Uterus (tissue), 2 donors: ENCODE data around the gene EPHA2.

Experiments
- CTCF ChIP-seq, 4 experiments: fragments of 200-600 bp in 2 of 4; fragments of 450-650 bp in 2 of 4; sonication (generic) in 2 of 4; IDR thresholded peaks; one replicate each; pipeline ENCODE4 v1.5.1; 2016 to 2019; ENCODE audit warnings: antibody characterized with exemption in 4 of 4, mild to moderate bottlenecking in 2 of 4, moderate library complexity in 1 of 4
- POLR2A ChIP-seq, 2 donors: fragments of 450-650 bp; IDR thresholded peaks; one replicate each; pipeline ENCODE4 v1.6.1; 2016; ENCODE audit warnings: antibody characterized with exemption in 2 of 2, mild to moderate bottlenecking in 1 of 2, moderate library complexity in 1 of 2

GRCh38 chr1:16130827-16131226, 25.0 kb downstream of the EPHA2 start:
- TF ChIP-seq CTCF (IDR thresholded peaks at IDR 0.05) = no peak
- TF ChIP-seq POLR2A (IDR thresholded peaks at IDR 0.05) = no peak
